Activated CD4-positive, alpha-beta memory T cell treated with anti-CD3 and anti-CD28 coated beads for 36 hours (primary cell): ENCODE data around the gene ZNF692. TPM values are rescaled to one million over a fixed set of nuclear protein-coding genes. Genes with fewer than 3 reads are reported as not detected.

Experiments
- CTCF ChIA-PET: fragments of 350-600 bp; sonication (Branson Sonifier 250); formaldehyde crosslinking; loops from one replicate; lab custom pipeline; 2021; ENCODE audit warnings: antibody characterized with exemption, inconsistent platforms; lab: Charles Lee
- POLR2A ChIA-PET: fragments of 350-600 bp; sonication (Branson Sonifier 250); formaldehyde crosslinking; loops from one replicate; lab custom pipeline; 2021; ENCODE audit warnings: antibody characterized with exemption; lab: Charles Lee
- DNase-seq: peaks from one replicate; pipeline ENCODE4 v3.0.0-alpha.2; 2020
- H3K27ac Mint-ChIP-seq: one replicate; pipeline ENCODE4 v1.8.0; 2021; ENCODE audit warnings: mixed read lengths
- H3K27me3 Mint-ChIP-seq: one replicate; pipeline ENCODE4 v1.8.0; 2021; ENCODE audit warnings: mixed read lengths
- H3K36me3 Mint-ChIP-seq: one replicate; pipeline ENCODE4 v1.8.0; 2021; ENCODE audit warnings: mixed read lengths
- H3K4me1 Mint-ChIP-seq: one replicate; pipeline ENCODE4 v1.8.0; 2021; ENCODE audit warnings: low read depth, mixed read lengths
- H3K4me3 Mint-ChIP-seq: one replicate; pipeline ENCODE4 v1.8.0; 2021; ENCODE audit warnings: mild to moderate bottlenecking, mixed read lengths
- H3K9me3 Mint-ChIP-seq: one replicate; pipeline ENCODE4 v1.8.0; 2021; ENCODE audit warnings: mixed read lengths
- intact Hi-C: fragments of 100-400 bp; cut with micrococcal nuclease; formaldehyde crosslinking; loops from one replicate; pipeline ENCODE4 v1.15.1; 2023
- microRNA-seq: library from miRNA; unstranded; fragments of <30 nt; microRNA quantifications from one replicate; pipeline ENCODE4 v1.2.0, GENCODE V29; 2022; ENCODE audit warnings: borderline number of aligned reads, borderline microRNAs expressed, borderline replicate concordance
- total RNA-seq, 2 experiments: library from RNA; stranded (reverse); gene quantifications; one replicate each; pipeline ENCODE4 v1.2.3, GENCODE V29; 2021

The ZNF692 gene
- total RNA-seq, 2 experiments from 2014 or later: 60.4 to 65.9 TPM

DNA sequence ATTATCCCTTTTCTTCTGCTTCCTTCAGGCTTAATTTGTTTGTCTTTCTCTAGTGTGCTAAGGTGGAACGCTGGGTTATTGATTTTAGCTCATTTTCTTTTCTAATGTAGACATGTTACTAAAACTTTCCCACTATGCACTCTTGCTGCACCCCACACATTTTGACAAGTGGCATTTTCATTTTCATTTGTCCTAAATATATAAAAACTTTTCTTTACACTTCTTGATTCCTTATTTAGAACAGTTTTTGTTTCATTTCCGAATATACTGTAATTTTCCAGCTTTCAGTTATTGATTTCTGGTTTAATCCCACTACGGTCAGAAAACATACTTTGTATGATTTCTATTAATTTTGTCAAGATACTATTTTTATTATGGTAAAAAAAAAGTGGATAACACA is 58.4 kb downstream of the ZNF692 start:
- CTCF ChIA-PET: interaction anchor here (0.6 to 1.0 kb wide), 2 partner anchors 181 to 557 kb away, joined by 3 read pairs; no protein-coding TSS in a partner anchor
- Mint-ChIP-seq H3K27me3 (peaks cover 9% of the 10 kb centered on the region), H3K4me3 (no peak overlapping the region), H3K9me3 (peaks cover 7% of the 10 kb centered on the region), H3K36me3 (no peaks in the 10 kb centered on the region), H3K27ac (no peak overlapping the region), H3K4me1 (no peaks in the 10 kb centered on the region)
- POLR2A ChIA-PET: no interaction called here
- no peak for DNase-seq
- intact Hi-C loops: no loop called here

Small RNAs within 50 kb of the gene (microRNA-seq; reads per million reads assigned to microRNA genes)
- gene MIR3124: 1.2 reads per million

Other genes starting within 250 kb of the ZNF692 start
- not detected for gene OR2T11, start 224.0 kb downstream of the ZNF692 start, total RNA-seq
- gene OR2T35, start 213.8 kb downstream of the ZNF692 start, total RNA-seq: not detected
- gene OR2T27, start 203.6 kb downstream of the ZNF692 start, total RNA-seq: not detected
- gene OR14I1, start 156.3 kb downstream of the ZNF692 start, total RNA-seq: not detected
- not detected for gene LYPD8, start 103.3 kb downstream of the ZNF692 start, total RNA-seq
- 10 to 100 TPM; 19.7 to 19.9 TPM for gene SH3BP5L, start 33.2 kb downstream of the ZNF692 start, total RNA-seq
- gene ZNF672, start 20.9 kb downstream of the ZNF692 start, total RNA-seq: 10 to 100 TPM; 50.3 to 51.4 TPM
- gene PGBD2, start 47.1 kb upstream of the ZNF692 start, total RNA-seq: 1 to 10 TPM; 4.2 to 4.3 TPM